Endothelial cell of umbilical vein (primary cell): ENCODE results near the gene SKP1.

Experiments
- EZH2 ChIP-seq: IDR thresholded peaks from 2 replicates; pipeline ENCODE4 v1.6.1; 2012; ENCODE audit warnings: borderline replicate concordance, low read depth, mild to moderate bottlenecking, moderate library complexity, low read length, inconsistent platforms; ENCODE audit not compliant: severe bottlenecking
- FOS ChIP-seq: IDR thresholded peaks from 2 replicates; pipeline ENCODE4 v1.6.1; 2011; ENCODE audit warnings: mild to moderate bottlenecking, low read length, moderate library complexity, borderline replicate concordance; ENCODE audit not compliant: insufficient read depth
- POLR2A ChIP-seq: IDR thresholded peaks from 2 replicates; pipeline ENCODE4 v1.6.1; 2012; ENCODE audit warnings: low read depth, mild to moderate bottlenecking, control low read depth, low read length
- POLR2AphosphoS5 ChIP-seq: IDR thresholded peaks from 2 replicates; pipeline ENCODE4 v1.6.1; 2012; ENCODE audit warnings: low read depth, mild to moderate bottlenecking, control low read depth, low read length, moderate library complexity; ENCODE audit not compliant: insufficient read depth
- TF ChIP-seq, protein P1 (sequence below), 2 donors: IDR thresholded peaks; 1 replicate in 1 of 2; 2 replicates in 1 of 2; pipeline ENCODE4 v1.5.1; 2011; ENCODE audit warnings: low read length in 2 of 2, mild to moderate bottlenecking in 2 of 2, moderate library complexity in 2 of 2, control low read depth in 1 of 2, inconsistent platforms in 1 of 2, low read depth in 1 of 2; ENCODE audit not compliant: insufficient read depth in 1 of 2; ENCODE audit errors: extremely low read depth in 1 of 2
- TF ChIP-seq, protein P2 (sequence below): IDR thresholded peaks from 2 replicates; pipeline ENCODE4 v1.6.1; 2011; ENCODE audit not compliant: insufficient read depth, insufficient read length

DNA sequence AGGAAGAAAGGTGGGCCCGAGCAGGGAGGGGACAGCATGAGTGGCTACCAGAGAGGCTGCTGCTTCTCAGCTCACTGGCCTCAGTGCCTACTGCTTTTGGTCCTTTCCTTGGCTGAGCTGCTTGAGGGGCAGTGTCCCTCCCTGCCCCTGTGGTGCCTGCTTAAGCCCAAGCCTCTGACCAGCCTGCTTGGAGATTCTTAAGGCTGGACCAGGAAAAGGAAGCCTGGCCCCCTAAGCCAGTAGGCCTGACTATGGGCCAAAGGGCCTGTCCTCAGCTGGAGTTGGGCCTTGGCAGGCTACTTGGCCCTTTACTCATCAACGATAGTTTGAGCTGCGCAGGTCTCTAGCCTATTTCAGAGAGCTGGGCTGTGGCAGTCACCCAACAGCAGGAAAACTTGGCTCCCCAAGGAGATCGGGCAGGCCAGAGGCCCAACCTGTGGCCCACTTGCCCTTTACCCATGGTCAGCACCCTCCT lies 37.3 kb downstream of the SKP1 start:
- TF ChIP-seq FOS (no peak), POLR2A (no peak), EZH2 (no peak), POLR2AphosphoS5 (no peak)
- TF ChIP-seq, protein P1, sequence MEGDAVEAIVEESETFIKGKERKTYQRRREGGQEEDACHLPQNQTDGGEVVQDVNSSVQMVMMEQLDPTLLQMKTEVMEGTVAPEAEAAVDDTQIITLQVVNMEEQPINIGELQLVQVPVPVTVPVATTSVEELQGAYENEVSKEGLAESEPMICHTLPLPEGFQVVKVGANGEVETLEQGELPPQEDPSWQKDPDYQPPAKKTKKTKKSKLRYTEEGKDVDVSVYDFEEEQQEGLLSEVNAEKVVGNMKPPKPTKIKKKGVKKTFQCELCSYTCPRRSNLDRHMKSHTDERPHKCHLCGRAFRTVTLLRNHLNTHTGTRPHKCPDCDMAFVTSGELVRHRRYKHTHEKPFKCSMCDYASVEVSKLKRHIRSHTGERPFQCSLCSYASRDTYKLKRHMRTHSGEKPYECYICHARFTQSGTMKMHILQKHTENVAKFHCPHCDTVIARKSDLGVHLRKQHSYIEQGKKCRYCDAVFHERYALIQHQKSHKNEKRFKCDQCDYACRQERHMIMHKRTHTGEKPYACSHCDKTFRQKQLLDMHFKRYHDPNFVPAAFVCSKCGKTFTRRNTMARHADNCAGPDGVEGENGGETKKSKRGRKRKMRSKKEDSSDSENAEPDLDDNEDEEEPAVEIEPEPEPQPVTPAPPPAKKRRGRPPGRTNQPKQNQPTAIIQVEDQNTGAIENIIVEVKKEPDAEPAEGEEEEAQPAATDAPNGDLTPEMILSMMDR (IDR thresholded peaks at IDR 0.05; ENCODE audit: extremely low read depth in 1 of 2, insufficient read depth in 1 of 2, low read depth in 1 of 2, low read length in 2 of 2), result no peak
- TF ChIP-seq, protein P2, sequence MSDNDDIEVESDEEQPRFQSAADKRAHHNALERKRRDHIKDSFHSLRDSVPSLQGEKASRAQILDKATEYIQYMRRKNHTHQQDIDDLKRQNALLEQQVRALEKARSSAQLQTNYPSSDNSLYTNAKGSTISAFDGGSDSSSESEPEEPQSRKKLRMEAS, result no peak
